ENCODE results near the gene POMT1.
"Not testable (repeated sequence)": the region's sequence is repeated elsewhere in the genome, so short reads cannot be mapped to it uniquely, and the experiment has no call there.

POMT1 gene

GRCh38 chr9:131545003-131545785, 42.5 kb downstream of the POMT1 start, which contains the start of gene PRRT1B:
PRRT1B (plus strand) TSS chr9:131545523; CDS start chr9:131545616, 93 bp downstream.
- no peak for TF ChIP-seq POLR2A (IDR thresholded peaks at IDR 0.05; ENCODE audit: extremely low read depth, insufficient read length)
- no peak for TF ChIP-seq MAX (IDR thresholded peaks at IDR 0.05; ENCODE audit: low read depth, low read length)
- TF ChIP-seq CTCF (IDR thresholded peaks at IDR 0.05; ENCODE audit: low read depth, low read length): no peak
- TF ChIP-seq MYC (IDR thresholded peaks at IDR 0.05; ENCODE audit: low read depth, low read length): no peak
- no peak within 1 kb of the TSS for H3K4me3 ChIP-seq (ENCODE audit: low read depth, low read length)
- DNase-seq (ENCODE audit: low read depth): no peak

GRCh38 chr9:131545786-131546335, 43.1 kb downstream of the POMT1 start:
- no peak overlapping the region for H3K4me3 ChIP-seq (ENCODE audit: low read depth, low read length)
- no peak for DNase-seq (ENCODE audit: low read depth)
- TF ChIP-seq MYC (IDR thresholded peaks at IDR 0.05; ENCODE audit: low read depth, low read length) (no peak), MAX (IDR thresholded peaks at IDR 0.05; ENCODE audit: low read depth, low read length) (no peak), CTCF (IDR thresholded peaks at IDR 0.05; ENCODE audit: low read depth, low read length) (no peak), POLR2A (IDR thresholded peaks at IDR 0.05; ENCODE audit: extremely low read depth, insufficient read length) (no peak)

- TF ChIP-seq MAX (IDR thresholded peaks at IDR 0.05; ENCODE audit: low read depth, low read length): no peak
- no peak for TF ChIP-seq CTCF (IDR thresholded peaks at IDR 0.05; ENCODE audit: low read depth, low read length)
- H3K4me3 ChIP-seq (ENCODE audit: low read depth, low read length): no peak overlapping the region
- no peak for DNase-seq (ENCODE audit: low read depth)
These were observed 43.8 kb downstream of the POMT1 start for GRCh38 chr9:131546336-131547084.

GRCh38 chr9:131549186-131549585, 46.5 kb downstream of the POMT1 start:
- not testable (repeated sequence) for H3K4me3 ChIP-seq (ENCODE audit: low read depth, low read length); DNase-seq (ENCODE audit: low read depth)

GRCh38 chr9:131550465-131550864, 47.7 kb downstream of the POMT1 start:
- not testable (repeated sequence) for H3K4me3 ChIP-seq (ENCODE audit: low read depth, low read length); DNase-seq (ENCODE audit: low read depth)

GRCh38 chr9:131552030-131552429, 49.3 kb downstream of the POMT1 start:
- no peak overlapping the region for H3K4me3 ChIP-seq (ENCODE audit: low read depth, low read length)
- TF ChIP-seq MYC (IDR thresholded peaks at IDR 0.05; ENCODE audit: low read depth, low read length) (no peak), CTCF (IDR thresholded peaks at IDR 0.05; ENCODE audit: low read depth, low read length) (no peak), MAX (IDR thresholded peaks at IDR 0.05; ENCODE audit: low read depth, low read length) (no peak), POLR2A (IDR thresholded peaks at IDR 0.05; ENCODE audit: extremely low read depth, insufficient read length) (no peak)
- no peak for DNase-seq (ENCODE audit: low read depth)

Measured in NB4 (cell line).